Measurements from ENCODE around the gene GFOD2.

DNA sequence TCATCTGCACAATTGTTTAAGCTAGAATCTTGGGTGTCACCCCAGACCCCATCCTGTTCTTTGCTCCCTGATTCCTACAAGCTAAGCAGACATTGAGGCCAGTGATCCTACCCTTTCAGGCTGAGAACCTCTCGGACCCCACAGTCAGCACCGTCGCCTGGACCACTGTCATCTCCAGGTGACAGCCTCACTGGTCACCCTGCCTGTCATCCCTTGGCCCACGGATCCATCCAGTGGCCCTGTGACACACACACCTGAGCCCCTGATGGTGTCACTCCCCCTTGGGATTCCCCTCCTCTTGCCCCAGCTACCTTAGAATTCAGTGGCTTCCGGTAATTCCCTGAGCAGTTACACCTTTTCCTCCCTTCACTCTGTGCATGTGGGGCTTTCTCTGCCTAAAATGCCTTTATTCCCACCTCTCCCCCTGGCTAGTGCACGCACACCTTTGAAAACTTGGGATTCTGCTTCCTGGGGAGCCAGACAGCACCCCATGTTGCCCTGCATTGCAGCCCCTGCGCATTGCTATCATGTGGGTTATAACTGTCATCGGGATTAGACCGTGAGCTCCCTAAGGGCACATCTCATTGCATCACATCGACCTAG lies 49.5 kb downstream of the GFOD2 start:
- no peak for TF ChIP-seq POLR2A (IDR thresholded peaks at IDR 0.05; ENCODE audit: control extremely low read depth in 1 of 2, low read depth in 2 of 2, low read length in 2 of 2)
- no peak for TF ChIP-seq CTCF (IDR thresholded peaks at IDR 0.05; ENCODE audit: control extremely low read depth in 1 of 3, insufficient read depth in 1 of 3, low read depth in 1 of 3, low read length in 3 of 3)
- no peak for TF ChIP-seq TEAD4 (IDR thresholded peaks at IDR 0.05; ENCODE audit: low read depth, low read length)
- TF ChIP-seq GABPA (IDR thresholded peaks at IDR 0.05; ENCODE audit: borderline replicate concordance, insufficient read depth, low read length) = no peak
- TF ChIP-seq CREB1 (IDR thresholded peaks at IDR 0.05) = no peak
- no peak for TF ChIP-seq CEBPB (IDR thresholded peaks at IDR 0.05; ENCODE audit: low read depth, low read length)
- TF ChIP-seq RAD21 (IDR thresholded peaks at IDR 0.05 in 1 of 2, conservative IDR thresholded peaks at IDR 0.05 in 1 of 2; ENCODE audit: low read depth in 2 of 2, low read length in 2 of 2) = no peak
- TF ChIP-seq SUZ12 (IDR thresholded peaks at IDR 0.05; ENCODE audit: low read length) = no peak
- TF ChIP-seq, protein P1, sequence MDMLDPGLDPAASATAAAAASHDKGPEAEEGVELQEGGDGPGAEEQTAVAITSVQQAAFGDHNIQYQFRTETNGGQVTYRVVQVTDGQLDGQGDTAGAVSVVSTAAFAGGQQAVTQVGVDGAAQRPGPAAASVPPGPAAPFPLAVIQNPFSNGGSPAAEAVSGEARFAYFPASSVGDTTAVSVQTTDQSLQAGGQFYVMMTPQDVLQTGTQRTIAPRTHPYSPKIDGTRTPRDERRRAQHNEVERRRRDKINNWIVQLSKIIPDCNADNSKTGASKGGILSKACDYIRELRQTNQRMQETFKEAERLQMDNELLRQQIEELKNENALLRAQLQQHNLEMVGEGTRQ (IDR thresholded peaks at IDR 0.05; ENCODE audit: low read length) = no peak

Data from H1 (cell line).